K562 (cell line): Measurements from ENCODE around the gene CCPG1. TPM values are rescaled to one million over a fixed set of nuclear protein-coding genes. Genes with fewer than 3 reads are reported as not detected.

Experiments
- BRD4 ChIP-seq: fragments of 200-600 bp; sonication (generic); IDR thresholded peaks from 2 replicates; pipeline ENCODE4 v1.6.1; 2017; ENCODE audit warnings: inconsistent platforms
- CBX2 ChIP-seq: fragments of 200-600 bp; sonication (generic); IDR thresholded peaks from one replicate; pipeline ENCODE4 v1.6.1; 2012; ENCODE audit warnings: mild to moderate bottlenecking, low read length, inconsistent platforms; ENCODE audit not compliant: insufficient read depth, poor library complexity, severe bottlenecking
- DEAF1 ChIP-seq: fragments of 450-650 bp; formaldehyde crosslinking; IDR thresholded peaks from 2 replicates; pipeline ENCODE4 v1.4.0; 2020; ENCODE audit warnings: mild to moderate bottlenecking, moderate library complexity
- ESRRA ChIP-seq: fragments of 450-650 bp; IDR thresholded peaks from 2 replicates; pipeline ENCODE4 v1.6.1; 2014; ENCODE audit warnings: low read depth, mild to moderate bottlenecking, moderate library complexity, borderline replicate concordance
- FOXK1 ChIP-seq: sonication (generic); formaldehyde crosslinking; IDR thresholded peaks from 2 replicates; pipeline ENCODE4 v1.8.0; 2022; ENCODE audit warnings: missing genetic modification reagents, mild to moderate bottlenecking, borderline replicate concordance
- GABPA ChIP-seq: fragments of 200-800 bp; sonication (Bioruptor generic); conservative IDR thresholded peaks from 2 replicates; pipeline ENCODE4 v1.6.1; 2016; ENCODE audit warnings: low read depth, missing genetic modification characterization, missing compliant biosample characterization
- KDM2B ChIP-seq: fragments of 250-450 bp; sonication (Bioruptor Pico); IDR thresholded peaks from 2 replicates; pipeline ENCODE4 v1.8.0; 2021; ENCODE audit warnings: mild to moderate bottlenecking, moderate library complexity
- NBN ChIP-seq: fragments of 450-650 bp; IDR thresholded peaks from 2 replicates; pipeline ENCODE4 v1.6.1; 2016; ENCODE audit warnings: low read depth, mild to moderate bottlenecking
- NR3C1 ChIP-seq: sonication (generic); formaldehyde crosslinking; IDR thresholded peaks from 2 replicates; pipeline ENCODE4 v1.8.1; 2022; ENCODE audit warnings: missing genetic modification reagents
- POLR2AphosphoS5 ChIP-seq: IDR thresholded peaks from 2 replicates; pipeline ENCODE4 v1.6.1; 2011; ENCODE audit warnings: mild to moderate bottlenecking, low read depth, low read length, moderate library complexity; ENCODE audit not compliant: control insufficient read depth, insufficient read depth
- PTBP1 ChIP-seq: fragments of 200-400 bp; formaldehyde crosslinking; IDR thresholded peaks from 2 replicates; pipeline ENCODE4 v1.6.1; 2017; ENCODE audit warnings: low read depth, low read length
- RBM25 ChIP-seq: fragments of 200-400 bp; formaldehyde crosslinking; IDR thresholded peaks from 2 replicates; pipeline ENCODE4 v1.6.1; 2018; ENCODE audit warnings: low read length, low read depth, moderate library complexity; ENCODE audit not compliant: severe bottlenecking
- SMARCA4 ChIP-seq: fragments of 450-650 bp; IDR thresholded peaks from 2 replicates; pipeline ENCODE4 v1.6.1; 2016
- SPI1 ChIP-seq: IDR thresholded peaks from 2 replicates; pipeline ENCODE4 v1.6.1; 2011; ENCODE audit warnings: low read depth, low read length, control low read depth, borderline replicate concordance
- TAF7 ChIP-seq: fragments of 450-650 bp; IDR thresholded peaks from 2 replicates; pipeline ENCODE4 v1.6.1; 2016; ENCODE audit warnings: missing genetic modification characterization, missing compliant biosample characterization
- THAP7 ChIP-seq: fragments of 250-450 bp; sonication (Bioruptor Pico); IDR thresholded peaks from 2 replicates; pipeline ENCODE4 v1.5.0; 2021
- ZNF717 ChIP-seq: fragments of 250-450 bp; sonication (Bioruptor Pico); IDR thresholded peaks from 2 replicates; pipeline ENCODE4 v1.5.0; 2021
- polyA plus RNA-seq, 8 experiments: library from polyadenylated mRNA; depleted of rRNA in 4 of 8; stranded (reverse) in 5 of 8; unstranded in 3 of 8; fragments of >200 nt; fragmentation: Nextera tagmentation in 2 of 8; fragmentation: Illumina TruSeq in 1 of 8; extraction: Ambion mirVana in 2 of 8; extraction: Trizol in 1 of 8; gene quantifications; 2 replicates each; pipeline versions ENCODE4 v1.2.1 to v1.2.3, GENCODE V29; 2011 to 2014; ENCODE audit warnings: inconsistent platforms in 1 of 8, missing spikeins in 1 of 8
- total RNA-seq, 7 experiments: library from RNA; depleted of rRNA in 6 of 7; stranded (reverse); fragments of >200 nt in 6 of 7; fragmentation: Illumina TruSeq in 2 of 7; extraction: Trizol in 2 of 7; gene quantifications; 2 replicates each; pipeline versions ENCODE4 v1.2.1 to v1.2.3, GENCODE V29; 2011 to 2021; ENCODE audit warnings: low replicate concordance in 1 of 7
- TF ChIP-seq, protein P1 (sequence below): fragments of 250-450 bp; sonication (Bioruptor Pico); IDR thresholded peaks from 2 replicates; pipeline ENCODE4 v1.5.0; 2020; ENCODE audit warnings: mild to moderate bottlenecking
- TF ChIP-seq, protein P2 (sequence below): IDR thresholded peaks from 2 replicates; pipeline ENCODE4 v1.6.1; 2014; ENCODE audit warnings: antibody characterized with exemption
- TF ChIP-seq, protein P3 (sequence below): IDR thresholded peaks from 2 replicates; pipeline ENCODE4 v1.6.1; 2016; ENCODE audit warnings: missing genetic modification characterization, missing compliant biosample characterization
- TF ChIP-seq, protein P4 (sequence below): fragments of 250-450 bp; sonication (Bioruptor Pico); IDR thresholded peaks from 2 replicates; pipeline ENCODE4 v1.8.0; 2021; ENCODE audit warnings: moderate library complexity, mild to moderate bottlenecking, inconsistent platforms

The CCPG1 gene
- total and polyA plus RNA-seq, 9 of the 15 experiments (the other 6 are each of a cell fraction or from before 2014, with no cell fraction given) = 33.0 to 54.9 (median 41.1) TPM

DNA sequence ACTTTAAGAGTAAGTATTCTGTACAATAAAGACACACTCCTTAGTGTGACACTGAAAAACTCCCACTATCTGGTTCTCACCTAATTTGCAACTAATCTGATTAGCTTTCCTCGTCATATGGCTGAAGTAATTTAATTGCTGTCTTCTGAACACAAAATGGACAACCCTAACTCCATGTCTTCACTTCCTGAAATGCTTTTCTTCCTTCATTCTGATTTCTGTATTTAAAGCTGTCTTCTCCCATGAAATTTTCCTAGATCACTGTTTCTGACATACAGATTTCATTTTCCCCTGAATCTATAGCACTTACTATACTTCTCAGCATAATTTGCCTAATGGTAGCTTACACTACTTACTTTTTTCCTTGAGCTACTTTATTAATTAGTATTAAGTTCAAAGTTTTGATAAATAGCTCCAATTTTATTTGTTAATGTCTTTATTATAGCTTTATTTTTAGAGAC lies 6.3 kb downstream of the CCPG1 start (continued):
- TF ChIP-seq, protein P1, sequence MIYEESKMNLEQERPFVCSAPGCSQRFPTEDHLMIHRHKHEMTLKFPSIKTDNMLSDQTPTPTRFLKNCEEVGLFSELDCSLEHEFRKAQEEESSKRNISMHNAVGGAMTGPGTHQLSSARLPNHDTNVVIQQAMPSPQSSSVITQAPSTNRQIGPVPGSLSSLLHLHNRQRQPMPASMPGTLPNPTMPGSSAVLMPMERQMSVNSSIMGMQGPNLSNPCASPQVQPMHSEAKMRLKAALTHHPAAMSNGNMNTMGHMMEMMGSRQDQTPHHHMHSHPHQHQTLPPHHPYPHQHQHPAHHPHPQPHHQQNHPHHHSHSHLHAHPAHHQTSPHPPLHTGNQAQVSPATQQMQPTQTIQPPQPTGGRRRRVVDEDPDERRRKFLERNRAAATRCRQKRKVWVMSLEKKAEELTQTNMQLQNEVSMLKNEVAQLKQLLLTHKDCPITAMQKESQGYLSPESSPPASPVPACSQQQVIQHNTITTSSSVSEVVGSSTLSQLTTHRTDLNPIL = peak; percentile 89
- TF ChIP-seq, protein P2, sequence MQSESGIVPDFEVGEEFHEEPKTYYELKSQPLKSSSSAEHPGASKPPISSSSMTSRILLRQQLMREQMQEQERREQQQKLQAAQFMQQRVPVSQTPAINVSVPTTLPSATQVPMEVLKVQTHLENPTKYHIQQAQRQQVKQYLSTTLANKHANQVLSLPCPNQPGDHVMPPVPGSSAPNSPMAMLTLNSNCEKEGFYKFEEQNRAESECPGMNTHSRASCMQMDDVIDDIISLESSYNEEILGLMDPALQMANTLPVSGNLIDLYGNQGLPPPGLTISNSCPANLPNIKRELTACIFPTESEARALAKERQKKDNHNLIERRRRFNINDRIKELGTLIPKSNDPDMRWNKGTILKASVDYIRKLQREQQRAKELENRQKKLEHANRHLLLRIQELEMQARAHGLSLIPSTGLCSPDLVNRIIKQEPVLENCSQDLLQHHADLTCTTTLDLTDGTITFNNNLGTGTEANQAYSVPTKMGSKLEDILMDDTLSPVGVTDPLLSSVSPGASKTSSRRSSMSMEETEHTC = no peak
- TF ChIP-seq, protein P3, sequence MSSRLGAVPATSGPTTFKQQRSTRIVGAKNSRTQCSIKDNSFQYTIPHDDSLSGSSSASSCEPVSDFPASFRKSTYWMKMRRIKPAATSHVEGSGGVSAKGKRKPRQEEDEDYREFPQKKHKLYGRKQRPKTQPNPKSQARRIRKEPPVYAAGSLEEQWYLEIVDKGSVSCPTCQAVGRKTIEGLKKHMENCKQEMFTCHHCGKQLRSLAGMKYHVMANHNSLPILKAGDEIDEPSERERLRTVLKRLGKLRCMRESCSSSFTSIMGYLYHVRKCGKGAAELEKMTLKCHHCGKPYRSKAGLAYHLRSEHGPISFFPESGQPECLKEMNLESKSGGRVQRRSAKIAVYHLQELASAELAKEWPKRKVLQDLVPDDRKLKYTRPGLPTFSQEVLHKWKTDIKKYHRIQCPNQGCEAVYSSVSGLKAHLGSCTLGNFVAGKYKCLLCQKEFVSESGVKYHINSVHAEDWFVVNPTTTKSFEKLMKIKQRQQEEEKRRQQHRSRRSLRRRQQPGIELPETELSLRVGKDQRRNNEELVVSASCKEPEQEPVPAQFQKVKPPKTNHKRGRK (tag) = no peak
- TF ChIP-seq RBM25 (no peak), NBN (no peak; the same call in 1 of the 2 replicates), THAP7 (CRISPR knock-in tag) (no peak), BRD4 (peak; percentile 60; the same call in 1 of the 2 replicates), KDM2B (CRISPR knock-in tag) (no peak), ESRRA (no peak), SMARCA4 (peak; percentile 25; the same call in 1 of the 2 replicates), DEAF1 (CRISPR knock-in tag) (no peak), SPI1 (no peak), PTBP1 (no peak), GABPA (0 out of 2 replicates have a peak, but pooled peaks have one; percentile 38), TAF7 (tag) (peak; percentile 59; the same call in 1 of the 2 replicates), NR3C1 (CRISPR knock-in tag) (no peak), ZNF717 (CRISPR knock-in tag) (no peak), CBX2 (no peak), POLR2AphosphoS5 (no peak), FOXK1 (no peak)
- TF ChIP-seq, protein P4, sequence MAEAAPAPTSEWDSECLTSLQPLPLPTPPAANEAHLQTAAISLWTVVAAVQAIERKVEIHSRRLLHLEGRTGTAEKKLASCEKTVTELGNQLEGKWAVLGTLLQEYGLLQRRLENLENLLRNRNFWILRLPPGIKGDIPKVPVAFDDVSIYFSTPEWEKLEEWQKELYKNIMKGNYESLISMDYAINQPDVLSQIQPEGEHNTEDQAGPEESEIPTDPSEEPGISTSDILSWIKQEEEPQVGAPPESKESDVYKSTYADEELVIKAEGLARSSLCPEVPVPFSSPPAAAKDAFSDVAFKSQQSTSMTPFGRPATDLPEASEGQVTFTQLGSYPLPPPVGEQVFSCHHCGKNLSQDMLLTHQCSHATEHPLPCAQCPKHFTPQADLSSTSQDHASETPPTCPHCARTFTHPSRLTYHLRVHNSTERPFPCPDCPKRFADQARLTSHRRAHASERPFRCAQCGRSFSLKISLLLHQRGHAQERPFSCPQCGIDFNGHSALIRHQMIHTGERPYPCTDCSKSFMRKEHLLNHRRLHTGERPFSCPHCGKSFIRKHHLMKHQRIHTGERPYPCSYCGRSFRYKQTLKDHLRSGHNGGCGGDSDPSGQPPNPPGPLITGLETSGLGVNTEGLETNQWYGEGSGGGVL (CRISPR knock-in tag) = peak; percentile 50; the same call in 1 of the 2 replicates
